Spinal cord (tissue), 10 donors: ENCODE results near the gene GNG7. TPM values are rescaled to one million over a fixed set of nuclear protein-coding genes. Genes with fewer than 3 reads are reported as not detected.
"Not testable (repeated sequence)": the region's sequence is repeated elsewhere in the genome, so short reads cannot be mapped to it uniquely, and the experiment has no call there.

Experiments
- DNase-seq, 6 donors: peaks; one replicate each; pipeline versions ENCODE4 v3.0.0 to v3.0.0-alpha.2; 2013 to 2015; ENCODE audit warnings: low spot score in 6 of 6, low read depth in 4 of 6
- H3K27ac ChIP-seq: one replicate; pipeline ENCODE4 v1.5.1; 2013; ENCODE audit warnings: low read depth, low read length, control low read depth
- H3K27me3 ChIP-seq: one replicate; pipeline ENCODE4 v1.6.1; 2013; ENCODE audit warnings: low read length; ENCODE audit not compliant: control insufficient read depth, insufficient read depth
- H3K36me3 ChIP-seq: one replicate; pipeline ENCODE4 v1.6.1; 2013; ENCODE audit warnings: low read length; ENCODE audit not compliant: control insufficient read depth, insufficient read depth
- H3K4me1 ChIP-seq: one replicate; pipeline ENCODE4 v1.6.1; 2013; ENCODE audit warnings: low read length; ENCODE audit not compliant: control insufficient read depth, insufficient read depth
- H3K4me3 ChIP-seq: one replicate; pipeline ENCODE4 v1.5.1; 2013; ENCODE audit warnings: low read depth, low read length, control low read depth
- H3K9me3 ChIP-seq: one replicate; pipeline ENCODE4 v1.6.1; 2013; ENCODE audit warnings: low read length; ENCODE audit not compliant: control insufficient read depth, insufficient read depth
- WGBS: methylation state at CpG from one replicate; pipeline ENCODE4 v1.1.5; 2013; ENCODE audit warnings: missing lambda C conversion rate; ENCODE audit not compliant: insufficient coverage; 5-methylcytosine and 5-hydroxymethylcytosine counted together
- polyA plus RNA-seq, 2 donors: library from polyadenylated mRNA; unstranded; fragments of 120-200 nt; gene quantifications; one replicate each; pipeline ENCODE4 v1.2.1, GENCODE V29; 2013; ENCODE audit not compliant: insufficient read length in 2 of 2
- total RNA-seq, 2 donors: library from RNA; depleted of rRNA in 1 of 2; stranded (reverse); fragments of 120-200 nt in 1 of 2; fragments of >200 nt in 1 of 2; gene quantifications; one replicate each; pipeline versions ENCODE4 v1.2.3 to v1.2.4, GENCODE V29; 2013 to 2014
- donor health status: healthy.

Gene GNG7
- total and polyA plus RNA-seq, 4 donors, result 6.2 to 60.4 (median 30.2) TPM

- Histone ChIP-seq H3K4me1 (peaks cover 24% of the 10 kb centered on the region), H3K27me3 (no peaks in the 10 kb centered on the region), H3K9me3 (no peaks in the 10 kb centered on the region), H3K36me3 (peaks cover 6% of the 10 kb centered on the region), H3K27ac (no peak overlapping the region), H3K4me3 (no peak overlapping the region)
- DNase-seq, result no peak
- WGBS, result 85% methylated on average over 8 of the region's 10 CpGs
Measured at GRCh38 chr19:2538096-2538757, 164.3 kb downstream of the GNG7 start.

GRCh38 chr19:2537584-2537983 lies 164.9 kb downstream of the GNG7 start:
- WGBS, result 81% methylated on average over 4 of the region's 9 CpGs
- peaks cover 17% of the 10 kb centered on the region for H3K4me1 ChIP-seq

DNA sequence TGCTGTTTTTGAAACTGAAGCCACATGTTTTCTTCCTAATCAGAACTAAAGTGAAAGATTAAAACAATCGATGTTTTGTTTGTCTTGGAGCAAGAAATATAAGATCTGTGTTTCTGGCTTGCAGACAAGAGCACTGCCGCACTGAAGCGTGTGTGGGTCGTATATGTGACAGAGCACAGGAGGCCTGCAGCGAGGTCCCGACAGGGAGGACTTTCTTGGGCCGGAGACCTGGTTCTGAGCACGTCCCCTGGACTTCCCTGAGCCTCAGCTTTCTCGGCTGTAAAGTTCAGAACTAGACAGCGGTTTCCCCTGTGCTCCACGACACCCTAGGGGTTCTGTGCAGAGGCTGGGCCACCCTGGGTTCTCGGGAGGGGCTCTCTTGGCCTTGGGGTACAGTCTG lies 166.0 kb downstream of the GNG7 start:
- no peaks in the 10 kb centered on the region for H3K27me3 ChIP-seq

More at GRCh38 chr19:2537584-2537983, 164.9 kb downstream of the GNG7 start:
- not testable (repeated sequence) for DNase-seq, H3K4me3 ChIP-seq, H3K9me3 ChIP-seq, H3K27me3 ChIP-seq, H3K36me3 ChIP-seq, H3K27ac ChIP-seq

GRCh38 chr19:2534423-2535013 lies 168.0 kb downstream of the GNG7 start:
- 91% methylated on average over 1 of the region's 2 CpGs for WGBS
- Histone ChIP-seq H3K4me1 (no peaks in the 10 kb centered on the region), H3K27me3 (no peaks in the 10 kb centered on the region), H3K36me3 (peaks cover 1% of the 10 kb centered on the region), H3K4me3 (no peak overlapping the region), H3K9me3 (peaks cover 4% of the 10 kb centered on the region), H3K27ac (no peak overlapping the region)
- DNase-seq, result no peak

More for the DNA sequence above, 166.0 kb downstream of the GNG7 start:
- H3K27ac ChIP-seq, result peak overlapping the region; percentile 57
- no peak for DNase-seq
- peaks cover 12% of the 10 kb centered on the region for H3K4me1 ChIP-seq
- H3K9me3 ChIP-seq, result peaks cover 4% of the 10 kb centered on the region
- H3K4me3 ChIP-seq, result no peak overlapping the region
- WGBS, result 69% methylated on average over 11 of the region's 12 CpGs
- H3K36me3 ChIP-seq, result peaks cover 6% of the 10 kb centered on the region

- Histone ChIP-seq H3K36me3 (peaks cover under 1% of the 10 kb centered on the region), H3K4me3 (no peak overlapping the region), H3K9me3 (peaks cover 4% of the 10 kb centered on the region), H3K27ac (no peak overlapping the region), H3K4me1 (no peaks in the 10 kb centered on the region), H3K27me3 (no peaks in the 10 kb centered on the region)
- no peak for DNase-seq
- 90% methylated on average over 4 of the region's 6 CpGs for WGBS
Measured at GRCh38 chr19:2533686-2534422, 168.6 kb downstream of the GNG7 start.

DNA sequence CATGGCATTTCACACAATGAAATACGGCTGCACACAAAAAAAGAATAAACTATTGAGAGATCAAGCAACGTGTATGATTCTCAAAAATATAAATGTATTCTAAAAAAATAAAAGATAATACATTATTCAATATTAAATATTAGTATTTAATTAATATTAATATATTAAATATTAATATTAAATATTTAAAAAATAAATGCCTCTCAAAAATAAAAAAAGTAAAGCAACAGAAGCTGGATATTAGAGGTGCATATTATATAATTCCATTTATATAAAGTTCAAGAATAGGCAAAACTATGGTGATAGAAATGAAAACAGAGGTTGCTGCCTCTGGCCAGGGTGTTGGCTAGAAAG lies 169.4 kb downstream of the GNG7 start:
- Histone ChIP-seq H3K4me3 (no peak overlapping the region), H3K27ac (no peak overlapping the region), H3K27me3 (no peaks in the 10 kb centered on the region), H3K9me3 (peaks cover 4% of the 10 kb centered on the region), H3K36me3 (peaks cover 2% of the 10 kb centered on the region), H3K4me1 (no peaks in the 10 kb centered on the region)
- no peak for DNase-seq
- WGBS, result no CpG with 5 or more reads among the region's 2 CpGs

DNA sequence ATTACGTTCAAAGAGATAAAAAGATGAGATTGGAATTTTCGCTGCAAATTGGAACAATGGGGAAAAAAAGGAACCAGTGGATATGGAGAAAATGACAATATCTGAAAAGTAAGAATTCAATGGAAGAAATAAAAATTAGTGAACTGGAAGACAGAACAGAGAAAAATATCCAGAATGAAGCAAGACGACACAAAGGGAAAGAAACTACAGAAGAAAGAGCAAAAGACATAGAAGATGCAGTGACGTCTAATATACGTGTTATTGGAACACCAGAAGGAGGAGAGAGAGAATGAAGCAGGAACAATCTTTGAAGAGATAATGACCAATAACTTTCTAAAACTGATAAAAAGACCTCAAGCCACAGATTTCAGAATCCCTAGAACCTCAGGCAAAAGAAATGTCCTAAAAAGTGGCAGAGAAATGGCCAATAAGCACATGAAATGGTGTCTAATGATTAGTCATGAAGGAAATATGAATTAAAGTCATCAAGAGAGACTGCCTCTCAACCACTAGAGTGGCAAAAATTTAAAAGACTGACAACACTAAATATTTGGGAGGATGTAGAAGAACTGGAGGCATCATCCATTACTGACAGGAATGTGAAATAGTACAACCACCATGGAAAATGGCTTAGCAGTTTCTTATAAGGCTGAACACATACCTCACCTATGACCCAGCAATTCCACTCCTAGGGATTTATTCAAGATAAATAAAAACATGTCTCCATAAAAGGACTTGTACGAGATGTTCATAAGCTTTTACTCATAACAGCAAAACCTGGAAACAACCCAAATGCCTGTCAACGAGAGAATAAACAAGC lies 170.0 kb downstream of the GNG7 start:
- DNase-seq, result no peak
- Histone ChIP-seq H3K4me3 (no peak overlapping the region), H3K27ac (no peak overlapping the region), H3K27me3 (no peaks in the 10 kb centered on the region), H3K4me1 (no peaks in the 10 kb centered on the region), H3K36me3 (peaks cover 2% of the 10 kb centered on the region), H3K9me3 (peaks cover 4% of the 10 kb centered on the region)
- 96% methylated on average over 2 of the region's 7 CpGs for WGBS

DNA sequence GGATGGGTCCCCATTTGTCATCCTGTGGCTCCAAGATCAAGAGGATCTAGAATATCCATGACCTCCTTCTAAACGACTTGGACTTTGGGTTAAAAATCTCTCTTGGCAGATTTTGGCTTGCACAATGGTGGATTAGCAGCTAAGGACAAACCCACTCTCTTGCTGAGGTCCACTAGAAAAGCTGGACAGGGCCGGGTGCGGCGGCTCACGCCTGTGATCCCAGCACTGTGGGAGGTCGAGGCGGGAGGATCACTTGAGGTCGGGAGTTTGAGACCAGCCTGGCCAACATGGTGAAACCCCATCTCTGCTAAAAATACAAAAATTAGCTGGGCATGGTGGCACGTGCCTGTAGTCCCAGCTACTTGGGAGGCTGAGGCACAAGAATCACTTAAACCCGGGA lies 172.6 kb downstream of the GNG7 start:
- not testable (repeated sequence) for H3K4me1 ChIP-seq, DNase-seq, H3K36me3 ChIP-seq, H3K9me3 ChIP-seq, H3K4me3 ChIP-seq, H3K27ac ChIP-seq, H3K27me3 ChIP-seq
- 91% methylated on average over 7 of the region's 10 CpGs for WGBS

GRCh38 chr19:2529473-2529918 lies 173.0 kb downstream of the GNG7 start:
- Histone ChIP-seq H3K4me1 (peaks cover 5% of the 10 kb centered on the region), H3K36me3 (peaks cover 5% of the 10 kb centered on the region), H3K9me3 (peaks cover 4% of the 10 kb centered on the region), H3K4me3 (no peak overlapping the region), H3K27ac (no peak overlapping the region), H3K27me3 (no peaks in the 10 kb centered on the region)
- 89% methylated on average over 9 of the region's 9 CpGs for WGBS
- no peak for DNase-seq
